Kidney (tissue), 14 donors: Measurements from ENCODE around the gene ADAMTS19. TPM values are rescaled to one million over a fixed set of nuclear protein-coding genes. Genes with fewer than 3 reads are reported as not detected.

Source experiments
- DNase-seq, 5 donors: peaks; one replicate each; pipeline ENCODE4 v3.0.0-alpha.2; 2013 to 2020
- FAIRE-seq: peaks from 2 replicates; lab custom pipeline; 2012; peaks lifted over from hg19 to GRCh38; lab: Jason Lieb, UNC
- H3K27ac ChIP-seq, 2 donors: one replicate each; pipeline ENCODE4 v1.7.0; 2013; ENCODE audit warnings: low read depth in 2 of 2, low read length in 2 of 2, inconsistent platforms in 1 of 2
- H3K27me3 ChIP-seq: one replicate; pipeline ENCODE4 v1.7.1; 2013; ENCODE audit warnings: low read length, inconsistent platforms; ENCODE audit not compliant: control insufficient read depth, insufficient read depth
- H3K36me3 ChIP-seq, 3 donors: one replicate each; pipeline versions ENCODE4 v1.7.0 to v1.7.1; 2013; ENCODE audit warnings: low read length in 3 of 3, control low read depth in 1 of 3, inconsistent platforms in 1 of 3; ENCODE audit not compliant: insufficient read depth in 3 of 3, control insufficient read depth in 2 of 3
- H3K4me1 ChIP-seq, 3 donors: one replicate each; pipeline versions ENCODE4 v1.7.0 to v1.7.1; 2013; ENCODE audit warnings: low read length in 3 of 3, inconsistent platforms in 1 of 3, low read depth in 1 of 3; ENCODE audit not compliant: control insufficient read depth in 2 of 3, insufficient read depth in 2 of 3
- H3K4me3 ChIP-seq, 3 donors: one replicate each; pipeline versions ENCODE4 v1.7.0 to v1.8.1; 2013; ENCODE audit warnings: low read length in 3 of 3, control low read depth in 1 of 3, inconsistent platforms in 1 of 3
- H3K9ac ChIP-seq, 3 donors: one replicate each; pipeline versions ENCODE4 v1.7.0 to v1.7.1; 2013; ENCODE audit warnings: low read length in 3 of 3, control low read depth in 1 of 3, inconsistent platforms in 1 of 3
- H3K9me3 ChIP-seq, 3 donors: one replicate each; pipeline versions ENCODE4 v1.7.0 to v1.7.1; 2013; ENCODE audit warnings: low read length in 3 of 3, control low read depth in 1 of 3, inconsistent platforms in 1 of 3; ENCODE audit not compliant: control insufficient read depth in 2 of 3, insufficient read depth in 1 of 3
- intact Hi-C: fragments of 100-400 bp; cut with DNase I; formaldehyde crosslinking; loops from one replicate; pipeline ENCODE4 v1.11.1; 2022
- polyA plus RNA-seq: library from polyadenylated mRNA; stranded (reverse); fragments of 350-450 nt; fragmentation: Illumina TruSeq; extraction: RNeasy Lipid Tissue Mini Kit (QIAGEN cat#74804); gene quantifications from one replicate; pipeline ENCODE4 v1.2.3, GENCODE V29; 2014; ENCODE audit warnings: low read depth, low replicate concordance; ENCODE audit not compliant: insufficient read depth
- total RNA-seq: library from RNA; stranded (reverse); fragmentation: NEBNext Ultra II Directional; extraction: Animal tissue kit (Norgen Biotek cat#: 25700); gene quantifications from one replicate; pipeline ENCODE4 v1.2.1, GENCODE V29; 2021
- TF ChIP-seq, protein P1 (sequence below): IDR thresholded peaks from 3 replicates; pipeline ENCODE4 v1.5.1; 2012; ENCODE audit warnings: mild to moderate bottlenecking, moderate library complexity, borderline replicate concordance; ENCODE audit not compliant: insufficient read depth; ENCODE audit errors: extremely low read depth
- donor health status: control.
- donor health status: control.
- donor health status: control.
- donor health status: control.
- donor health status: control.
- donor health status: DM: yes; HTN: yes; CAD: no.
- donor health status: Normal renal cell carcinoma (clear cell type).

ADAMTS19 gene
- total and polyA plus RNA-seq, 2 donors from 2014 or later, result 0.73 TPM; not detected in 1

DNA sequence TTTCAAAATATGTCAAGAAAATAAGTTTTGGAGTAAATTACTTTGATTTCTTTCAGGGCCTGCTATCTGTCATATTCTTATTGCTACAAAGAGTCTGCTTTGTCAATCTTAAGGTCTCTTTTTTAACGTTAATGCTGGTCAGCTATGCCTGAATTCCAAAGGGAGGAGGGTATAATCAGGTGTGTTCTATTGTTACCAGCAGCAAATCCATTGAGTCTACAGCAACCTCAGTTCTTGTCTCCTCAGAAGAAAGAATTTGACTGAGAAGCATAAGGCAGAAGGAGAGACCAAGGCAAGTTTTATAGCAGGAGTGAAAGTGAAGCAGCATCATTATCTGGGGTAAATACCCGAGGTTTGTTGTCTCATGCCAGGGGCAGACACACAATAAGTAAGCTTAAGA lies 264.1 kb downstream of the ADAMTS19 start:
- intact Hi-C loops, result no loop called here
- no peaks in the 10 kb centered on the region for H3K4me1 ChIP-seq
- no peaks in the 10 kb centered on the region for H3K27me3 ChIP-seq
- H3K9ac ChIP-seq, result no peak overlapping the region
- H3K4me3 ChIP-seq, result no peak overlapping the region
- no peaks in the 10 kb centered on the region for H3K9me3 ChIP-seq
- DNase-seq, result no peak
- no peak for FAIRE-seq
- TF ChIP-seq, protein P1, sequence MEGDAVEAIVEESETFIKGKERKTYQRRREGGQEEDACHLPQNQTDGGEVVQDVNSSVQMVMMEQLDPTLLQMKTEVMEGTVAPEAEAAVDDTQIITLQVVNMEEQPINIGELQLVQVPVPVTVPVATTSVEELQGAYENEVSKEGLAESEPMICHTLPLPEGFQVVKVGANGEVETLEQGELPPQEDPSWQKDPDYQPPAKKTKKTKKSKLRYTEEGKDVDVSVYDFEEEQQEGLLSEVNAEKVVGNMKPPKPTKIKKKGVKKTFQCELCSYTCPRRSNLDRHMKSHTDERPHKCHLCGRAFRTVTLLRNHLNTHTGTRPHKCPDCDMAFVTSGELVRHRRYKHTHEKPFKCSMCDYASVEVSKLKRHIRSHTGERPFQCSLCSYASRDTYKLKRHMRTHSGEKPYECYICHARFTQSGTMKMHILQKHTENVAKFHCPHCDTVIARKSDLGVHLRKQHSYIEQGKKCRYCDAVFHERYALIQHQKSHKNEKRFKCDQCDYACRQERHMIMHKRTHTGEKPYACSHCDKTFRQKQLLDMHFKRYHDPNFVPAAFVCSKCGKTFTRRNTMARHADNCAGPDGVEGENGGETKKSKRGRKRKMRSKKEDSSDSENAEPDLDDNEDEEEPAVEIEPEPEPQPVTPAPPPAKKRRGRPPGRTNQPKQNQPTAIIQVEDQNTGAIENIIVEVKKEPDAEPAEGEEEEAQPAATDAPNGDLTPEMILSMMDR, result no peak
- H3K36me3 ChIP-seq, result no peaks in the 10 kb centered on the region
- H3K27ac ChIP-seq, result no peak overlapping the region

DNA sequence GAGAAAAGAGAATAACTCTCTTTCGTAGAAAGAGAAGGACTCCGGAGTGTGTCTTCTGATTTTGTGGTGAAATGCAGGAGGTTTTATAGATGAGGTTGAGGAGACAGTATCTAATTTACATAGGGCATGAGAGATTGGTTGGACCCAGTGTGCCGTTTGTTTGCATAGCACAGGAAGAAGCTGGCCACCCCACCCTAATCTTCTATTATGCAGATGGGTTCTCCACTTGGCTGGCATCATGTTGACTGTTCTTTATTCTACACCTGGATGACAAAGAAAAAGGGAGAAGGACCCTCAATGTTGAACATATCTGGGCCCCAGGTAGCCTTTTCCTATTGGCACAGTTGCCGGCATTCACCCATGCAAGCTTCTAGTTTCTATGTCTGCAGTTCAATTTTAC lies 264.5 kb downstream of the ADAMTS19 start:
- H3K4me3 ChIP-seq, result no peak overlapping the region
- no peak overlapping the region for H3K27ac ChIP-seq
- no peaks in the 10 kb centered on the region for H3K9me3 ChIP-seq
- H3K9ac ChIP-seq, result no peak overlapping the region
- TF ChIP-seq, protein P1, result no peak
- intact Hi-C loops, result no loop called here
- FAIRE-seq (no peak), DNase-seq (no peak)
- no peaks in the 10 kb centered on the region for H3K4me1 ChIP-seq
- no peaks in the 10 kb centered on the region for H3K27me3 ChIP-seq
- no peaks in the 10 kb centered on the region for H3K36me3 ChIP-seq

DNA sequence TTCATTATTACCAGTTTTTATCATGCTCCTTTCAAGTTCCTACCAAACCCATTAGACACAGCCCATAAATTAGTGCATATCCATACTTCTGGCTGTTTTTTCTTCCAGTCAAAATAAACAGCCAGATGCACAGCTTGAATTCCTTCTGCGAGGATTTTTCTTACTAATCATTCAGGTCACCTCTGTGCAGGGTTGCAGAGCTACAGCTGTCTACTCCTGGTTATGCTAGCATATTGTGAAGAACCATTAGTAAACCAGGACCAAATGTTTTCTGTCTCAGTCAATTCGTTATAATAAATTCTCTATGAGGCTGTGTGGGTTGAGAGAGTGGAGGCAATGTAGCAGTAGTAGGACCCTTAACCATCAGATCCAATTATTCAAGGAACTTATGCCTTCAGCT lies 279.7 kb downstream of the ADAMTS19 start:
- Histone ChIP-seq H3K9ac (no peak overlapping the region), H3K9me3 (no peaks in the 10 kb centered on the region), H3K36me3 (no peaks in the 10 kb centered on the region), H3K27me3 (no peaks in the 10 kb centered on the region), H3K4me1 (no peaks in the 10 kb centered on the region), H3K4me3 (no peak overlapping the region), H3K27ac (no peak overlapping the region)
- TF ChIP-seq, protein P1, result no peak
- intact Hi-C loops, result no loop called here
- no peak for FAIRE-seq
- no peak for DNase-seq

DNA sequence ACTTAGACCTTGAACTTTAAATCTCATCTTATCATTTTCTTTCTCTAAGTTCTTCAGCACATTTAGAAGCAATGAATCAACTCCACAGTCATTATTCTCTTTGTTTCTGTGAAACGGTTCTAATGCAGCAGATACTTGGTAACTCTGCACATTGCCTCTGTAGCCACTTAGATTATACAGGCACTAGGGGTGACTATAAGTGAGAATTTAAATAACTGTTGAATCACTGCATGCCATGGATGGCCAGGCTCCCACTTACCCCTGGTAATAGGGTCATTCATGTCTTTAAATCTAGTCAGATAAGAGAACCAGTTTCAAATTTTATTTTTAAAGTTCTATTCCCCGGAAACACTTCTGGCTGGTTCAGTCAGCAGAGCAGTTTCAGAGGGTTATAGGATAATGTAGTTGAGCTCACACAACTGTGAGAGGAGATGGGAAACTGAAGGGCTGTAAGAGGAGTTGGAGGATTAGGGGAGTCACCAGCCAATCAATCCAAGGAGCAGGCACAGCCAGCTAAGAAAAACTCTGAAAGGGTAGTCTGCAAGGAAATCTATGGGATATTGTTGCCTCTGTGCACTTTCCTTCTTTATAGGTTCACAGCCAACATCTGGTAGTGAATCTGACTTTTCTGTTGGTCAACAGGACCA lies 283.6 kb downstream of the ADAMTS19 start:
- Histone ChIP-seq H3K27me3 (no peaks in the 10 kb centered on the region), H3K4me1 (no peaks in the 10 kb centered on the region), H3K36me3 (no peaks in the 10 kb centered on the region), H3K9ac (no peak overlapping the region), H3K9me3 (no peaks in the 10 kb centered on the region), H3K27ac (no peak overlapping the region), H3K4me3 (no peak overlapping the region)
- no peak for FAIRE-seq
- intact Hi-C loops, result no loop called here
- DNase-seq, result no peak
- TF ChIP-seq, protein P1, result no peak
